Measurements from ENCODE around the gene ZSCAN25. TPM values are rescaled to one million over a fixed set of nuclear protein-coding genes. Genes with fewer than 3 reads are reported as not detected.

Gene ZSCAN25
- total and polyA plus RNA-seq, 2 of the 13 experiments (the other 11 are each of a cell fraction or from before 2014, with no cell fraction given) = 12.1 to 16.8 TPM

GRCh38 chr7:99677648-99678045, 60.9 kb downstream of the ZSCAN25 start (continued):
- TF ChIP-seq KDM5B (CRISPR knock-in tag; IDR thresholded peaks at IDR 0.05; ENCODE audit: borderline replicate concordance) = peak; percentile 33; the same call in 1 of the 2 replicates
- no peak for TF ChIP-seq ZNF646 (CRISPR knock-in tag; IDR thresholded peaks at IDR 0.05)
- peak; percentile 91 for TF ChIP-seq FOXA3 (CRISPR knock-in tag; IDR thresholded peaks at IDR 0.05)
- TF ChIP-seq SRY (CRISPR knock-in tag; IDR thresholded peaks at IDR 0.05) = no peak; the same call in 1 of the 2 replicates
- TF ChIP-seq PITX1 (CRISPR knock-in tag; IDR thresholded peaks at IDR 0.05) = peak; percentile 100
- TF ChIP-seq ISL2 (CRISPR knock-in tag; IDR thresholded peaks at IDR 0.05) = peak; percentile 88
- no peak for TF ChIP-seq DDIT3 (CRISPR knock-in tag; IDR thresholded peaks at IDR 0.05)
- no peak for TF ChIP-seq LRRFIP1 (CRISPR knock-in tag; conservative IDR thresholded peaks at IDR 0.05)
- TF ChIP-seq ZKSCAN5 (CRISPR knock-in tag; IDR thresholded peaks at IDR 0.05) = no peak
- TF ChIP-seq ZMAT5 (CRISPR knock-in tag; IDR thresholded peaks at IDR 0.05; ENCODE audit: borderline replicate concordance, low read depth) = no peak
- TF ChIP-seq ZNF335 (CRISPR knock-in tag; IDR thresholded peaks at IDR 0.05) = no peak
- TF ChIP-seq KDM2A (CRISPR knock-in tag; IDR thresholded peaks at IDR 0.05; ENCODE audit: borderline replicate concordance, low read depth) = no peak
- no peak for TF ChIP-seq ZNF720 (CRISPR knock-in tag; IDR thresholded peaks at IDR 0.05)
- peak; percentile 98 for TF ChIP-seq ARID5B (CRISPR knock-in tag; IDR thresholded peaks at IDR 0.05)
- peak; percentile 51 for TF ChIP-seq SKI (IDR thresholded peaks at IDR 0.05; ENCODE audit: partially characterized antibody)
- peak; percentile 62 for TF ChIP-seq TEAD3 (CRISPR knock-in tag; optimal IDR thresholded peaks at IDR 0.05; ENCODE audit: borderline replicate concordance)
- no peak for TF ChIP-seq ZNF225 (CRISPR knock-in tag; IDR thresholded peaks at IDR 0.05)
- TF ChIP-seq MXI1 (IDR thresholded peaks at IDR 0.05; ENCODE audit: borderline replicate concordance, low read depth, low read length) = no peak

Measured in HepG2 (cell line).